ENCODE measurements around the gene C3orf20.

DNA sequence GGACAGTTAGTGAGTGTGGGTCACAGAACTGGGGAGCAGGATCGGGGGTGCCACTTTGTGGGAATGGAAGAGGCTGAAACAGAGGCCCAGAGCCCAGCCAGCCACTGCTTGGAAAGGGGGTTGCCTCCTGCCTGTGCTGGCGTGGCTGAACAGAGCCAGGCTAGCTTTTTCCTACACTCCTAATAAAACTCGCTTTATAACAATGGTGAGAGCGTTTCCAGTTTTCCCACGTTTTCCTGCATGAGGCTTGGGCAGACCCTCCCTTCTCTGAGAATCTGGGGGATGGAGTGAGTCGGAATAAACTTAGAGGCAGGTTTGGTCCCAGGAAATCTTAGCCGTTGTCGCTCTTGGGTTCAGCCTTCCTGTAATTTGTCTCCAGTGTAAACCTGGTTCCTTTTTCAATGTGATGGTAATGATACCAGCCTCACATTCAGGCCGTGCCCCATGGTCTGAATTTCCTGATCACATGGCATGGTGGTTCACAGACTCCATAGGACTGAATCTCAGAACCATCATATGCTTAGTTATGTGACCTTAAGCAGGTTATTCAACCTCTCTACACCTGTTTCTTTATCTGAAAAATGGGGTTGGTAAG is 137.4 kb downstream of the C3orf20 start:
- TF ChIP-seq, protein P1, sequence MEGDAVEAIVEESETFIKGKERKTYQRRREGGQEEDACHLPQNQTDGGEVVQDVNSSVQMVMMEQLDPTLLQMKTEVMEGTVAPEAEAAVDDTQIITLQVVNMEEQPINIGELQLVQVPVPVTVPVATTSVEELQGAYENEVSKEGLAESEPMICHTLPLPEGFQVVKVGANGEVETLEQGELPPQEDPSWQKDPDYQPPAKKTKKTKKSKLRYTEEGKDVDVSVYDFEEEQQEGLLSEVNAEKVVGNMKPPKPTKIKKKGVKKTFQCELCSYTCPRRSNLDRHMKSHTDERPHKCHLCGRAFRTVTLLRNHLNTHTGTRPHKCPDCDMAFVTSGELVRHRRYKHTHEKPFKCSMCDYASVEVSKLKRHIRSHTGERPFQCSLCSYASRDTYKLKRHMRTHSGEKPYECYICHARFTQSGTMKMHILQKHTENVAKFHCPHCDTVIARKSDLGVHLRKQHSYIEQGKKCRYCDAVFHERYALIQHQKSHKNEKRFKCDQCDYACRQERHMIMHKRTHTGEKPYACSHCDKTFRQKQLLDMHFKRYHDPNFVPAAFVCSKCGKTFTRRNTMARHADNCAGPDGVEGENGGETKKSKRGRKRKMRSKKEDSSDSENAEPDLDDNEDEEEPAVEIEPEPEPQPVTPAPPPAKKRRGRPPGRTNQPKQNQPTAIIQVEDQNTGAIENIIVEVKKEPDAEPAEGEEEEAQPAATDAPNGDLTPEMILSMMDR (IDR thresholded peaks at IDR 0.05; ENCODE audit: poor library complexity, severe bottlenecking) = no peak
- no peak for TF ChIP-seq TAF1 (IDR thresholded peaks at IDR 0.05; ENCODE audit: low read depth)
- no peak for TF ChIP-seq EZH2 (IDR thresholded peaks at IDR 0.05; ENCODE audit: borderline replicate concordance, insufficient read depth, low read length, poor library complexity, severe bottlenecking)
- TF ChIP-seq RAD21 (conservative IDR thresholded peaks at IDR 0.05) = no peak
- TF ChIP-seq EP300 (conservative IDR thresholded peaks at IDR 0.05; ENCODE audit: poor library complexity, severe bottlenecking) = no peak
- TF ChIP-seq POLR2AphosphoS5 (IDR thresholded peaks at IDR 0.05) = no peak
- TF ChIP-seq MXI1 (conservative IDR thresholded peaks at IDR 0.05; ENCODE audit: poor library complexity, severe bottlenecking) = no peak

Data from neural cell (in vitro differentiated cells).